NOMO-1 treated with dmso at 0.1 percent for 144 hours (cell line): ENCODE measurements around the gene ASCC2.

Experiments
- DNase-seq: peaks from one replicate; lab custom pipeline; 2025; ENCODE audit not compliant: unreplicated experiment; lab: John Stamatoyannopoulos, UW

ASCC2 gene

DNA sequence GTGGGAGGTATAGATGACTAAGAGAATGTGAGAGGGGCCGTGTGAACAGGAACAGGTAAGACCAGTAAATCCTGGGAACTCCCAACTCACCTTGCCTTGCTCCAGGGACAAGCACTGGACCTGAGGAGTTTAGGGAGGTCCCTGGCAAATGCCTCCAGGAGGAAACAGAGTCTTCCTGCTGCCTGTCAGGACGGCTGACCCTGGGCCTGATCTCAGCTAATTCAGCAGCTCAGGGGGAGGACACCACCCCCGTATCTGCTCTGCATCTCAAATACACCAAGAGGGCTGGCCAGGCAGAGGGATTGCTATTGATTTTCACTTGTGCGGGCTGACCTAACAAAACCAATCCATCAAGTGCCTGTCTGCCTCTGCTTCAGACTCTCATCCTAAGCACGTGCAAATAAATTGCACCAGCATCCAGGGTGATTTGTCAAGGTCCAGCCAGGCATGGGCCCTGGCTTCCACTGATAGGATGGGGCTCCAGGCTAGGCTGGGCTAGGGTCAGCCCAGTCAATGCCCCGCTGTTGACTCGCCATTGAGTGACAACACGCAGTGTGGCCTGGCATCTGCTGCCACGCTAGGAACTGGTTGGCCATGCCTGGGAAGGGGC lies 50.6 kb downstream of the ASCC2 start:
- DNase-seq, result no peak

DNA sequence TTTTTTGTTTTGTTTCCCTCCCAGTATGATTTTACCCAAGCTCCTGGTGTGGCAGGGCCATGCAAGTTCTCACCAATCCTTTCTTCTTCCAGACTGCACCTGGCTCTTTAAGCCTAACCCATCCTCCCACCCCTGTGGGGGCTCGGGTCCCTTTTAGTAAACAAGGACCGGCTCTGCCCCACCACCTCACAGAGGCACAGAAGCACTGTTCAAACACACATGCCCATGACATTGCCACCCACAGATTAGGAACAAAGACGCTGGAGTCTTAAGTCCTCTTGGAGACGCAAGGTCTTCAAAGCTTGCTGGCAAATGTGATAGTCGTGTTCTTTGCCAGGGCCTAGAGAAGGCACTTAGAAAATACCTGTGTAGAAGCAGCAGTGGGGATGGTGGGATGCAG lies 52.0 kb downstream of the ASCC2 start:
- DNase-seq, result no peak

GRCh38 chr22:29784451-29785361 lies 53.4 kb downstream of the ASCC2 start:
- DNase-seq, result no peak

DNA sequence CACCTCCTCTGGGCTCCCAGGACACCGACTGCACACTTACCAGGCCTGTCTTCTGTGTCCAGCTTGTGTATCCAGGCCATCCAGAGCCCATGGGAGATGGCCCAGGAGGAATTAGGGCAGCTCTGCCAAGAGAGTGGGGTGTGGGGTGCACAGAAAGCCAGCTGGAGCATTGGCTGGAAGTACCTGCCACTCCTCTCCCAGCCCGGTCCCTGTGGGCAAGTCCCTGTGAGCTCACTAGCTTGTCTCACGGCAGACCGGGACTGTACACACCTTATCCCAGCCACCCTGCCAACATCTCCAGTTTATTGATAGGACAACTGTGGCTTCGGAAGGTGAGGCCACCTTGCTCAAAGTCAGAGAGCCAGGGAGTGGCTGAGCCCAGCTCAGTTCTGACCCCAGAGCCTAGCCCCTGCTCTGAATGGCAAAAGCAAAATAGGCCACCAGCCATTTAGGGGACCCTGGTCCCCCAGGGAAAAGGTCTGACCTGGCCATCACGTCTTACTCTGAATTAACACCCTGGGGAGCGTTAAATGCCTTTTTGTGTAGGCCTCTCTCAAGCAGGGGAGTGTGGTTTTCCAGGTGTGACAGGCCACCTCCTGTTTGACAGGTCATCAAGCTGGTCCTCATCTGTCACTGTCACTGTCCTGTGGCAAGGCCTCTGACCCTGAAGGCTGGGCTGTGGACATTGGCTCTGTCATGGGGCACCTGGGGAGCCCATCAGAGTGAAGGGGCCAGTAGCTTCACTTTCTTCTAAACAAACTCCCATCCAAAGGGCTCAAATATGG lies 55.8 kb downstream of the ASCC2 start:
- no peak for DNase-seq

DNA sequence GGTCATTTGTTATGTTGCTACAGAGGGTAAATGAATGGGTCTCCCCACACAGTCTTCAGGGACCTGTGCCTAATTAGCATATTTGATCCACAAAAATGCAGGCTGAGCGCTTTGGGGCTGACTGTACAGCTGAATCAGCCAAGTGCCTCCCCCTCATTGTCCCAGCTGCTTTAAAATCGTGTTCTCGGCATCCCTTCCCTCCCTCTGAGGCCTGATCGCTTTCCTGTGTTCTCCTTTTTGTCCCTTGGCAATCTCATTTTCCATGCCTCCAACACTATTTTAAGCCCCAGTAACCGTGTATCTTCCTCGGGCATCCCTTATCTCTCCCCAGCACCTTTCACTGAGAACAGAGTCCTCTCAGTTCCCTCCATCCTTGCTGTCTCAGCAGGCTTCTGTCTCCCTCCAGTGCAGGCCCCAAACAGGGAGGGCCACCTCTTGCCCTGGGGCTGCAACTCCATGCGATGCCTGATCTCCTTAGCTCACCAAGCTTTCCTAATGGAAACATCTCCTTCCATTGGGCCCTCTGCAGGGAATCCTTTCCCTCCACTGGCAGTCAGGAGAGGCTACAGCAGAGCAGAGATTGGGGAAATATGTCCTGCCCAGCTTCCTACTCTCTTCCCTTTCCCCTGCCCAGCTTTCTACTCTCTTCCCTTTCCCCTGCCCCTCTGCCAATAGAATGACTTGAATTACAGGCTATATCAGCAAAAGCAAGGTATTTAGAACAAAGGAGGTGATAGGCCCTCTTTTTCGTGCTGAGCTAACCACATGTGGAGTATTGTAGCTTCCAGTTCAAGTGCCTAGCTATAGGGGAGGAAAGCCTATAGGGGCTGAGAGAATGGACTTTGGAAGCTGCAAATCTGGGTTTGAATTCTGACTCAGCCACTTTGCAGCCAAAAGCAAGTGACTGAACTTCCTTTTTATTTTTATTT lies 57.1 kb downstream of the ASCC2 start:
- DNase-seq, result no peak

- no peak for DNase-seq
These were observed 57.9 kb downstream of the ASCC2 start for GRCh38 chr22:29780220-29780619.

DNA sequence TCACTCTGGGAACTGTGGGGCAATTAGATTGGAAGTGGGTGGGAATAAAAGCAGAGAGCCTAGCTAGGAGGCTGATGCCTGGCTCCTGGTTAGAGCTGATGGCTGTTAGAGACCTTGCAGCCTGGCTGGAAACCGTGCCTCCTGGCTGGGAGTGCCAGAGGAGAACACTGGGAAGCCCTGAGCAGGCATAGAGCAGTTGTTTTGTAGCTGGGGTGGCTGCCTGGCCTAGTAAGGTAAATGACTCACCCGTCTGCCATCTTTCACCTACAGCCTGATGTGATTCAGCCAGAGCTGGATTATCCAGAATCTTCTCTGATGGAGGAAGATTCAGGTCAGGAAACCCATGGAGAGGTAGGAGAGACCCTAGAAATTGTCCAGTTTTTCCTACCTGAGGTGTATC lies 64.8 kb downstream of the ASCC2 start:
- no peak for DNase-seq

DNA sequence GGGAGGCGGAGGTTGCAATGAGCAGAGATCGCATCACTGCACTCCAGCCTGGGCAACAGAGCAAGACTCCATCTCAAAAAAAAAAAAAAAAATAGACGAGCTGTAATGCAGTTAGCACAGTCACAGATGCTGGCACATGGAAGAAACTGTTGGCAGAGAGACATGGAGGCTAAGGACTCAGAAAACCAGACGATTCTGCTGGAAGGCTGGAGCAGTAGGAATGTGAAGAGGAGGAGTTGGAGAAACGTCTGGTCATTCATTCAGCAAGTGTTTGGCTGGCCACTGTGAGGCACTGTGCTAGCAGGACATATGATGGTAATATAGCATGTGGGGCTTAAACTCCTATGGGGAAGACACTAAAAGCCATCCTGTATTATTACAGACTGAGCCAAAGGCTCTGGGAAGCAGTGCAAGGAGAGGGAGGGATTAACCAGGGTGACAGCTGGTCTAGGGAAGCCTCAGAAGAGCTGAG lies 65.9 kb downstream of the ASCC2 start:
- no peak for DNase-seq

DNA sequence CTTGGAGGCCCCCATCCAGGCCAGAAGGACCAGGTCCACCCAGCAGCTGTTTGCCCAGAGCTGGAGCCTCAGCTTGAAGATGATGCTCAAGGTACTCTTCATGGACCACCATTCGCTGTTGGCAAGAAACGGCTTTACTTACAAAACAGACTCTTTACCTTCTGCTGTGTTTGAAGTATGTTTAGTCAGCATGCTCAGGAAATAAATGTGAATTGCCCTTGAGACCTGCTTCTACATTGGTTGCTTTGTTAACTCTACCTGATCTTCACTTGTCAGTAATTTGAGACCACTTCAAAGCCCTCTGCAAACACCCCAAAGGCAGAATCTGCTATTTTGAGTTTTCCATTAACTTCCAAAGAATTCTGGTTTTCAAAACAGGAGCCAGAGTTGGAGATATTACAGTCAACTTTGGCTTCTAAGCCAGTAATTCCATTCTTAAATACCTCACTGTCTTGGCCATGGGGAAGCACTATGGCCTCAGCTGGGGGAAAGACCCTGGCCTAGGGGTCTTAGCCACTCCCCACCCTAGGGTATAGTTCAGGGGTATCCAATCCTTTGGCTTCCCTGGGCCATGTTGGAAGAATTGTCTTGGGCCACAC lies 68.3 kb downstream of the ASCC2 start:
- DNase-seq, result no peak

DNA sequence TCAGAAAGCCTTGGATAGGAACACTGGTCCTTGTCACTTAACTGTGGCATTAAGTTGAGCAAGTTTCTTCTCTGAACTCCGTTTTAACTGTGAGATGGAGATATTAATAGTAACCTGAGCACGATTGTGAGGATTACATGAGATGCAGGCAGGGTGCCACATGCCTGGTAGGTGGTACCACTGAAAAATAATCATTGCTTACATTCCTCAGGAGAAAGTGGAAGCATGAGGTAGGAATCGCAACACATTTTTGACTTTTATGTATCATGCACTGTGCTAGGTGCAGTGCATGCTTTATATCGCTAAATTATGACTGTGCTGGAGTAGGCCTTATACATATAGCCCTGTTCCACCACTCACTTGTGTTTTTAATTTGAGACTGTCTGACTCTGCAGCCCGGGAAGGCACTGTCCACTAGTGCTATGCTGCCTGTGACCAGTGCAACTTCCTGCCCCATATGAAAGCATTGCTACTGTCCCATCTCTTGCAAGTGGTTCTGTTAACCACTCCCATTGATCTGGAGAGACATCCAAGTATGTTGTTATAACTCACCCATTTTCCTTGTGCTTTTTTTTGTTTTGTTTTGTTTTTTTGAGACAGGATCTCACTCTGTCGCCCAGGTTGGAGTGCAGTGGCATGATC lies 69.9 kb downstream of the ASCC2 start:
- DNase-seq, result no peak

DNA sequence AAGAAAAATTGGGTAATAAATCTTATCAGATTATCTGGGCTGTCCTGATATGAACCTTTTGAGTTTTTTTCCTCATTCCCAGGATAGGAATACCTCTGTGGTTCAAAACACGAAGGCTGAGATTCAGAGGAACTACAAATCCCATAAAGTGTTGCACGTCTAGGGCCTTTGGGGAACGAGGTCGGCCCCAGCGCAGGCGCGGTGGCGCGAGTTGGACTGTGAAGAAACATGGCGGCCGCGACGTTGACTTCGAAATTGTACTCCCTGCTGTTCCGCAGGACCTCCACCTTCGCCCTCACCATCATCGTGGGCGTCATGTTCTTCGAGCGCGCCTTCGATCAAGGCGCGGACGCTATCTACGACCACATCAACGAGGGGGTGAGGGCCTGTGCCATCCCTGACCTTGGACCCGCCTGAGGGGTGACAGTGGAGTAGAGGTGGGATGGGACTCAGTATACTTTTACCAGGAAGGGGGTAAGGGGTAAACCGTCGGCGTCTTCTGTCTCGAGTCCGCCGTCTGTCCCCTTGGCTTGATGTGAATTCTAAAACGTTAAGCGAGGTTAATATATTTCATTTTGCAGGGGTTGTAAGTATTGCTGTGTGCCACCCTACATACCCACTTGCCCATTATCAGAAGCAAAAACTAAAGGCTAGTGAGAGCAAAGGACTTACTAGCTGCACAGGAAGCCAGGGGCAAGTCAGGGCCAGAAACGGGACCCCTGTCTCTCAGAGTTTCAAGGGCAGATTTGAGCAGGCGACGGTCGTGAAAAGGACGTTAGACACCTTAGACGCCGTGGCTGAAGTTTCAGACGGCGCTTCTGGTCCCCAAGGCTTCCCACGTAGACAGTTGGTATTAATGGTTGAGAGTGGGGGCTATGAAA lies 70.7 kb downstream of the ASCC2 start, which contains the start of gene UQCR10:
Gene UQCR10 (plus strand): TSS at position 199 of the 881 bp plus-strand sequence. CDS start 30 bp downstream, at position 229.
- DNase-seq, result peak; percentile 75

GRCh38 chr22:29766632-29767170 lies 71.4 kb downstream of the ASCC2 start, which contains the start of gene ZMAT5:
Gene ZMAT5 (minus strand): TSS chr22:29767007. CDS start chr22:29748544, 18,463 bp downstream.
- DNase-seq, result peak; percentile 99

DNA sequence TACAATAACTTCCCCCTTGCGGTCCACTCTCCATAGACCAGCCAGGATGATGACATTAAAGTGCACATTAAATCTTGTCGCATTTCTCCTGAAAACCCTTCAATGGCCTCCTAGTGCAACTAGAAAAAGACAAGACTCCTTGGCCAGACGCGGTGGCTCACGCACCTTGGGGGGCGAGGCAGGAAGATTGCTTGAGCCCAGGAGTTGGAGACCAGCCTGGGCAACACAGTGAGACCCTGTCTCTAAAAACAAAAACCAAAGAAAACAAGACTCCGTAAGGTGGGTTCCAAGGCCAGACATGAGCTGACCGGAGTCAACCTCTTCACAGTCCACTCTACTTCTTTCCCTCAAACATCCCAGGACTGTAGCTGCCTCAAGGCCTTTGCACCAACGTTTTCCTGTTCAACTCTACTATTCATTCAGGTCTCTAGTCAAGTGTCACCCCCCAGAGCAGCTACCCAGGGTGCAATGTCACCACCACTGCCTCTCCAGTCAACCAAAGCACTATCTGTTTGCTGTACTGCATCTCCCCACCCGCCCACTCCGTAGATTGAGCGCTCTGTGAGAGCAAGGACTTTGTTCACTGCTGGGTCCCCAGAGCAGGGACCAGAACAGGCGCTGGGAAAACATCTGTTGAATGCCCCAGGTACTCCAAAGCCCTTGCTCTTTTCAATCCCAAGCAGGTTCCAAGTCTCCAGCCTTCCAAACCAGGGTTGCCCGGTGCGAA lies 72.0 kb downstream of the ASCC2 start:
- DNase-seq, result peak; percentile 45

GRCh38 chr22:29762263-29762662 lies 75.8 kb downstream of the ASCC2 start:
- DNase-seq, result no peak

GRCh38 chr22:29758959-29759358 lies 79.1 kb downstream of the ASCC2 start:
- no peak for DNase-seq

DNA sequence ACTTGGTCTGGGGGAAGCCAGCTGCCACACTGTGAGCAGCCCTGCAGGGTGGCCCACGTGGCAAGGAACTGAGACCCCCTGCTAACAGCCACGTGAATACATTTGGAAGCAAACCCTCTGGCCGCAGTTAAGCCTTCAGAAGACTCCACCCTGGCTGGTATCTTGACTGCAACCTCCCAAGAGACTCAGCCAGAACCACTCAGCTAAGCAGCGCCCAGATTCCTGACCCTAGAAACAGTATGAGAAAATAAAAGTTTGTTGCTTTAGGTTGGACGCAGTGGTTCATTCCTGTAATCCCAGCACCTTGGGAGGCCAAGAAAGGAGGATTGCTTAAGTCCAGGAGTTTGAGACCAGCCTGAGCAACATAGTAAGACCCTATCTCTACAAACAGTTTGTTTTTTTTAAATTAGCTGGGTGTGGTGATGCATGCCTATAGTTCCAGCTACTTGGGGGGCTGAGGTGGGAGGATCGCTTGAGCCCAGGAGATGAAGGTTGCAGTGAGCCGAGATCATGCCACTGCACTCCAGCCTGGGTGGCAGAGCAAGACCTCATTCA lies 79.9 kb downstream of the ASCC2 start:
- no peak for DNase-seq

DNA sequence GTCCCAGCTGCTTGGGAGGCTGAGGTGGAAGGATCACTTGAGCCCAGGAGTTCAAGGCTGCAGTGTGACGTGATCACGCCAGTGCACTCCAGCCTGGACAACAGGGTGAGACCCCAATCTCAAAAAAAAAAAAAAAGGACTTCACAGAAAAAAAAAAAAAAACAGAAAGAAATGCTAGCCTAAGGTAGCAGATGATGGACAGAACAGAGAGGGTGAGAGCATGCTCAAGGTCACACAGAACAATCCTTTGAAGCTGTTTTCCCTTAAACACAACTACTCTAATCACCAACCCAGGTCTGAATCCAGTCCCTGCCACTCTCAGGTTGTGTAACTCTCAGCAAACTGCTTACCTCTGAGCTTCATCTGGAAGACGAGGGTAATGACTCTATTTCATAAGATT lies 81.0 kb downstream of the ASCC2 start:
- no peak for DNase-seq
